HepG2 (cell line): ENCODE measurements around the gene C2. TPM values are rescaled to one million over a fixed set of nuclear protein-coding genes. Genes with fewer than 3 reads are reported as not detected.

Experiments used
- ARHGAP35 ChIP-seq: sonication (generic); formaldehyde crosslinking; IDR thresholded peaks from 2 replicates; pipeline ENCODE4 v1.9.0; 2022; ENCODE audit warnings: mild to moderate bottlenecking, inconsistent platforms, moderate library complexity, missing genetic modification reagents, borderline replicate concordance
- CEBPB ChIP-seq: IDR thresholded peaks from 2 replicates; pipeline ENCODE4 v1.6.1; 2011; ENCODE audit warnings: low read depth, low read length, improper control_type of control experiment, borderline replicate concordance
- GLI4 ChIP-seq: sonication (generic); formaldehyde crosslinking; IDR thresholded peaks from 2 replicates; pipeline ENCODE4 v1.5.1; 2020; ENCODE audit warnings: missing genetic modification reagents, mild to moderate bottlenecking, moderate library complexity, borderline replicate concordance
- IKZF4 ChIP-seq: sonication (generic); formaldehyde crosslinking; IDR thresholded peaks from 2 replicates; pipeline ENCODE4 v1.5.1; 2020; ENCODE audit warnings: borderline replicate concordance, mild to moderate bottlenecking, low read depth, missing genetic modification reagents; ENCODE audit errors: not compliant biosample characterization
- SMARCC2 ChIP-seq: fragments of 450-650 bp; IDR thresholded peaks from 2 replicates; pipeline ENCODE4 v1.6.1; 2017; ENCODE audit warnings: antibody characterized with exemption, mild to moderate bottlenecking
- SNRNP70 ChIP-seq: fragments of 200-400 bp; formaldehyde crosslinking; IDR thresholded peaks from 2 replicates; pipeline ENCODE4 v1.6.1; 2017; ENCODE audit warnings: mild to moderate bottlenecking, low read depth, low read length, moderate library complexity
- THAP11 ChIP-seq: IDR thresholded peaks from 2 replicates; pipeline ENCODE4 v1.6.1; 2016; ENCODE audit warnings: missing biosample characterization, missing genetic modification reagents
- TOE1 ChIP-seq: sonication (generic); formaldehyde crosslinking; IDR thresholded peaks from 2 replicates; pipeline ENCODE4 v1.4.0; 2020; ENCODE audit warnings: mild to moderate bottlenecking, missing genetic modification reagents
- ZBTB38 ChIP-seq: sonication (generic); formaldehyde crosslinking; IDR thresholded peaks from 2 replicates; pipeline ENCODE4 v1.5.1; 2020; ENCODE audit warnings: mild to moderate bottlenecking, missing genetic modification reagents
- ZBTB8A ChIP-seq: sonication (generic); formaldehyde crosslinking; IDR thresholded peaks from 2 replicates; pipeline ENCODE4 v1.4.0; 2020; ENCODE audit warnings: mild to moderate bottlenecking, low read depth, missing genetic modification reagents, borderline replicate concordance
- ZNF205 ChIP-seq: IDR thresholded peaks from 2 replicates; pipeline ENCODE4 v1.6.1; 2018; ENCODE audit warnings: missing biosample characterization, missing genetic modification reagents
- ZNF549 ChIP-seq: sonication (generic); formaldehyde crosslinking; IDR thresholded peaks from 2 replicates; pipeline ENCODE4 v1.5.0; 2020; ENCODE audit warnings: missing genetic modification reagents
- ZNF563 ChIP-seq: sonication (generic); formaldehyde crosslinking; IDR thresholded peaks from 2 replicates; pipeline ENCODE4 v1.8.0; 2022; ENCODE audit warnings: mild to moderate bottlenecking, moderate library complexity, missing genetic modification reagents
- polyA plus RNA-seq, 8 experiments: library from polyadenylated mRNA; depleted of rRNA in 3 of 8; stranded (reverse) in 7 of 8; unstranded in 1 of 8; fragments of >200 nt; fragmentation: Illumina TruSeq in 4 of 8; extraction: Trizol in 4 of 8; gene quantifications; 2 replicates each; pipeline versions ENCODE4 v1.2.1 to v1.2.3, GENCODE V29; 2011 to 2016; ENCODE audit warnings: low read depth in 4 of 8, missing spikeins in 1 of 8, mixed read lengths in 1 of 8; ENCODE audit not compliant: insufficient read depth in 1 of 8
- total RNA-seq, 5 experiments: library from RNA; depleted of rRNA; stranded (reverse); fragments of >200 nt; fragmentation: Illumina TruSeq; extraction: Trizol; gene quantifications; 2 replicates each; pipeline ENCODE4 v1.2.3, GENCODE V29; 2016; ENCODE audit warnings: low read depth in 1 of 5
- TF ChIP-seq, protein P1 (sequence below): sonication (generic); formaldehyde crosslinking; IDR thresholded peaks from 2 replicates; pipeline ENCODE4 v1.8.0; 2022; ENCODE audit warnings: missing genetic modification reagents, mild to moderate bottlenecking, inconsistent platforms, borderline replicate concordance
- TF ChIP-seq, protein P2 (sequence below): sonication (generic); formaldehyde crosslinking; IDR thresholded peaks from 2 replicates; pipeline ENCODE4 v1.8.1; 2023; ENCODE audit warnings: mild to moderate bottlenecking, inconsistent platforms, moderate library complexity, missing genetic modification reagents, borderline replicate concordance
- TF ChIP-seq, protein P3 (sequence below): sonication (generic); formaldehyde crosslinking; IDR thresholded peaks from 2 replicates; pipeline ENCODE4 v1.9.0; 2022; ENCODE audit warnings: low read depth, missing genetic modification reagents
- TF ChIP-seq, protein P4 (sequence below): sonication (generic); formaldehyde crosslinking; IDR thresholded peaks from 2 replicates; pipeline ENCODE4 v1.4.0; 2020; ENCODE audit warnings: missing genetic modification reagents
- TF ChIP-seq, protein P5 (sequence below): IDR thresholded peaks from 2 replicates; pipeline ENCODE4 v1.6.1; 2016; ENCODE audit warnings: missing compliant biosample characterization, missing genetic modification reagents, borderline replicate concordance
- TF ChIP-seq, protein P6 (sequence below): IDR thresholded peaks from 2 replicates; pipeline ENCODE4 v1.6.1; 2016; ENCODE audit warnings: mild to moderate bottlenecking

Gene C2
- total and polyA plus RNA-seq, 2 of the 13 experiments (the other 11 are each of a cell fraction or from before 2014, with no cell fraction given), result 165 to 307 TPM

DNA sequence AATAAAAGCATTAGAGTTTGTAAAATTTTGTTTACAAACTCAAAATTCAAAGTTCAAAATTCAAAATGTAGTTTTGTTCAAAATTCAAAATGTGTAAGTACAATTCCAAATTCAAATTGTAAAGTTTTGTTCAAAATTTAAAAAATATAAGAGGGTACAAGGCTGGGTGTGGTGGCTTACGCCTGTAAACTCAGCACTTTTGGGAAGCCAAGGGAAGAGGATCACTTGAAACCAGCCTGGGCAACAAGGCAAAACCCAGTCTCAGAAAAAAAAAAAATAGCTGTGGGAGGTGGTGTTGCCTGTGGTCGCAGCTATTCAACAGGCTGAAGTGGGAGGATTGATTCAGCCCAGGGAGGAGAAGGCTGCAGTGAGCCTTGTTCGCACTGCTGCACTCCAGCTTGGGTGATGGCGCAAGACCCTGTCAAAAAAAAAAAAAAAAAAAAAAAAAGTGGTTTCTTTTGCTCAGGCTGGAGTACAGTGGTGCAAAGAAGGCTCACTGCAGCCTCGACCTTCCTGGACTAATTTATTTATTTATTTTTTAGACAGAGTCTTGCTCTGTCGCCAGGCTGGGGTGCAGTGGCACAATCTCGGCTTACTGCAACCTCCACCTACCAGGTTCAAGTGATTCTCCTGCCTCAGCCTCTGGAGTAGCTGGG, 20.2 kb upstream of the C2 start (continued):
- TF ChIP-seq, protein P1, sequence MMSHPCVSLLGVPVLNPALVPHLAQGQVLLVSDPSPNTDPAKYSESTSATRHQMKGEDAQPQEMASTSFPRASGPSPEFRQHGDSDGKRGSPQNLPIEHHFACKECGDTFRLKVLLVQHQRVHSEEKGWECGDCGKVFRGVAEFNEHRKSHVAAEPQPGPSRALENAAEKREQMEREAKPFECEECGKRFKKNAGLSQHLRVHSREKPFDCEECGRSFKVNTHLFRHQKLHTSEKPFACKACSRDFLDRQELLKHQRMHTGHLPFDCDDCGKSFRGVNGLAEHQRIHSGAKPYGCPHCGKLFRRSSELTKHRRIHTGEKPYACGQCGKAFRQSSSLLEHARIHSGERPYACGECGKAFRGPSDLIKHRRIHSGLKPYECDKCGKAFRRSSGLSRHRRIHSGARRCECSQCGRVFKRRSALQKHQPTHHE (CRISPR knock-in tag), result no peak
- no peak for TF ChIP-seq ARHGAP35 (CRISPR knock-in tag)
- no peak for TF ChIP-seq ZNF563 (CRISPR knock-in tag)
- TF ChIP-seq, protein P2, sequence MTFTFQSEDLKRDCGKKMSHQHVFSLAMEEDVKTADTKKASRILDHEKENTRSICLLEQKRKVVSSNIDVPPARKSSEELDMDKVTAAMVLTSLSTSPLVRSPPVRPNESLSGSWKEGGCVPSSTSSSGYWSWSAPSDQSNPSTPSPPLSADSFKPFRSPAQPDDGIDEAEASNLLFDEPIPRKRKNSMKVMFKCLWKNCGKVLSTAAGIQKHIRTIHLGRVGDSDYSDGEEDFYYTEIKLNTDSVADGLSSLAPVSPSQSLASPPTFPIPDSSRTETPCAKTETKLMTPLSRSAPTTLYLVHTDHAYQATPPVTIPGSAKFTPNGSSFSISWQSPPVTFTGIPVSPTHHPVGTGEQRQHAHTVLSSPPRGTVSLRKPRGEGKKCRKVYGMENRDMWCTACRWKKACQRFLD (CRISPR knock-in tag), result no peak
- TF ChIP-seq THAP11 (CRISPR knock-in tag), result no peak; the same call in 1 of the 2 replicates
- TF ChIP-seq CEBPB, result peak; percentile 95
- no peak for TF ChIP-seq TOE1 (CRISPR knock-in tag)
- TF ChIP-seq, protein P3, sequence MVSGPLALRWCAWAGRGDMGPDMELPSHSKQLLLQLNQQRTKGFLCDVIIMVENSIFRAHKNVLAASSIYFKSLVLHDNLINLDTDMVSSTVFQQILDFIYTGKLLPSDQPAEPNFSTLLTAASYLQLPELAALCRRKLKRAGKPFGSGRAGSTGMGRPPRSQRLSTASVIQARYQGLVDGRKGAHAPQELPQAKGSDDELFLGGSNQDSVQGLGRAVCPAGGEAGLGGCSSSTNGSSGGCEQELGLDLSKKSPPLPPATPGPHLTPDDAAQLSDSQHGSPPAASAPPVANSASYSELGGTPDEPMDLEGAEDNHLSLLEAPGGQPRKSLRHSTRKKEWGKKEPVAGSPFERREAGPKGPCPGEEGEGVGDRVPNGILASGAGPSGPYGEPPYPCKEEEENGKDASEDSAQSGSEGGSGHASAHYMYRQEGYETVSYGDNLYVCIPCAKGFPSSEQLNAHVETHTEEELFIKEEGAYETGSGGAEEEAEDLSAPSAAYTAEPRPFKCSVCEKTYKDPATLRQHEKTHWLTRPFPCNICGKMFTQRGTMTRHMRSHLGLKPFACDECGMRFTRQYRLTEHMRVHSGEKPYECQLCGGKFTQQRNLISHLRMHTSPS (CRISPR knock-in tag), result no peak
- TF ChIP-seq SNRNP70, result no peak
- TF ChIP-seq ZNF549 (CRISPR knock-in tag), result no peak
- TF ChIP-seq GLI4, result no peak
- TF ChIP-seq SMARCC2, result no peak
- no peak for TF ChIP-seq ZBTB38 (CRISPR knock-in tag)
- TF ChIP-seq ZNF205 (CRISPR knock-in tag), result no peak
- TF ChIP-seq IKZF4 (CRISPR knock-in tag), result no peak
- TF ChIP-seq, protein P4, sequence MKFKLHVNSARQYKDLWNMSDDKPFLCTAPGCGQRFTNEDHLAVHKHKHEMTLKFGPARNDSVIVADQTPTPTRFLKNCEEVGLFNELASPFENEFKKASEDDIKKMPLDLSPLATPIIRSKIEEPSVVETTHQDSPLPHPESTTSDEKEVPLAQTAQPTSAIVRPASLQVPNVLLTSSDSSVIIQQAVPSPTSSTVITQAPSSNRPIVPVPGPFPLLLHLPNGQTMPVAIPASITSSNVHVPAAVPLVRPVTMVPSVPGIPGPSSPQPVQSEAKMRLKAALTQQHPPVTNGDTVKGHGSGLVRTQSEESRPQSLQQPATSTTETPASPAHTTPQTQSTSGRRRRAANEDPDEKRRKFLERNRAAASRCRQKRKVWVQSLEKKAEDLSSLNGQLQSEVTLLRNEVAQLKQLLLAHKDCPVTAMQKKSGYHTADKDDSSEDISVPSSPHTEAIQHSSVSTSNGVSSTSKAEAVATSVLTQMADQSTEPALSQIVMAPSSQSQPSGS, result no peak
- TF ChIP-seq, protein P5, sequence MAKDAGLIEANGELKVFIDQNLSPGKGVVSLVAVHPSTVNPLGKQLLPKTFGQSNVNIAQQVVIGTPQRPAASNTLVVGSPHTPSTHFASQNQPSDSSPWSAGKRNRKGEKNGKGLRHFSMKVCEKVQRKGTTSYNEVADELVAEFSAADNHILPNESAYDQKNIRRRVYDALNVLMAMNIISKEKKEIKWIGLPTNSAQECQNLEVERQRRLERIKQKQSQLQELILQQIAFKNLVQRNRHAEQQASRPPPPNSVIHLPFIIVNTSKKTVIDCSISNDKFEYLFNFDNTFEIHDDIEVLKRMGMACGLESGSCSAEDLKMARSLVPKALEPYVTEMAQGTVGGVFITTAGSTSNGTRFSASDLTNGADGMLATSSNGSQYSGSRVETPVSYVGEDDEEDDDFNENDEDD (CRISPR knock-in tag), result no peak
- TF ChIP-seq, protein P6, sequence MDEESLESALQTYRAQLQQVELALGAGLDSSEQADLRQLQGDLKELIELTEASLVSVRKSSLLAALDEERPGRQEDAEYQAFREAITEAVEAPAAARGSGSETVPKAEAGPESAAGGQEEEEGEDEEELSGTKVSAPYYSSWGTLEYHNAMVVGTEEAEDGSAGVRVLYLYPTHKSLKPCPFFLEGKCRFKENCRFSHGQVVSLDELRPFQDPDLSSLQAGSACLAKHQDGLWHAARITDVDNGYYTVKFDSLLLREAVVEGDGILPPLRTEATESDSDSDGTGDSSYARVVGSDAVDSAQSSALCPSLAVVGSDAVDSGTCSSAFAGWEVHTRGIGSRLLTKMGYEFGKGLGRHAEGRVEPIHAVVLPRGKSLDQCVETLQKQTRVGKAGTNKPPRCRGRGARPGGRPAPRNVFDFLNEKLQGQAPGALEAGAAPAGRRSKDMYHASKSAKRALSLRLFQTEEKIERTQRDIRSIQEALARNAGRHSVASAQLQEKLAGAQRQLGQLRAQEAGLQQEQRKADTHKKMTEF (CRISPR knock-in tag), result peak; percentile 47
- no peak for TF ChIP-seq ZBTB8A (CRISPR knock-in tag)
